Renal cortical epithelial cell (primary cell): Measurements from ENCODE around the gene HCFC1. TPM values are rescaled to one million over a fixed set of nuclear protein-coding genes. Genes with fewer than 3 reads are reported as not detected.

Experiments
- DNase-seq: peaks from one replicate; pipeline ENCODE4 v3.0.0-alpha.2; 2011; ENCODE audit warnings: low read depth
- total RNA-seq: library from RNA; depleted of rRNA; stranded (reverse); fragments of >200 nt; gene quantifications from 2 replicates; pipeline ENCODE4 v1.2.3, GENCODE V29; 2014

The HCFC1 gene
- total RNA-seq, 1 donor from 2014 or later = 34.7 TPM

DNA sequence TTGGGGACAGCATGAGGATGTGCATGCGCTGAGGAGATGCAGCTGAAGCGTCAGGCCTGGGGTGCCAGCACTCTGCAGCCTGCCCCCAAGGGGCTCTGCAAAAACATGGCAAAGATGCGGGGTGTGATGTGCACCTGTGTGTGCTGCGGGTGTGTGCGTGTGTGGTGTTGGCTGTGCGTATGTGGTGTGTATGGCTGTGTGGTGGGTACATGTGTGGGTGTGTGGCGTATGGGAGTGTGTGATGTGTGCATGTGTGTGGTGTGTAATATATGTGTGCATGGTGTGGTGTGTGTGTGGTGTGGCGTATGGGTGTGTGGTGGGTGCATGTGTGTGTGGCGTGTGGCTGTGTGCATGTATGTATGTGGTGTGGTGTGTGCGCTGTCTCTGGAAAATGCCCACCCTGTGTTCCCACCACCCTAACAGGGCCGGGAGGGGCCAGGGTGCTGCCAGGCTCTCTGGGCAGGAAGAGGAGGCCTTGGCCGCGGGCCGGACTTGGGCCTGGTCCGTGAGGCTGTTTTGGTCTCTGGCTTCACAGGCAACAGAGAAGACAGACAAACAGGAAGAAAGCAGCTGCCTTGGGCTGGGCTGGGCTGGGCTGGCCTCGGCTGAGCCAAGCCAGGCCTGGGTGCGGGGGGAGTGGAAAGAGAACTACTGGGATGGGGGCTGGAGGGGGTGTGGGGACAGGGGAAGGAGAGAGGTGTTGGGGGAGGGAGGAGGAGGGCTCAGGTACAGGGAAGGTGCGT is 68.2 kb downstream of the HCFC1 start:
- DNase-seq = no peak

DNA sequence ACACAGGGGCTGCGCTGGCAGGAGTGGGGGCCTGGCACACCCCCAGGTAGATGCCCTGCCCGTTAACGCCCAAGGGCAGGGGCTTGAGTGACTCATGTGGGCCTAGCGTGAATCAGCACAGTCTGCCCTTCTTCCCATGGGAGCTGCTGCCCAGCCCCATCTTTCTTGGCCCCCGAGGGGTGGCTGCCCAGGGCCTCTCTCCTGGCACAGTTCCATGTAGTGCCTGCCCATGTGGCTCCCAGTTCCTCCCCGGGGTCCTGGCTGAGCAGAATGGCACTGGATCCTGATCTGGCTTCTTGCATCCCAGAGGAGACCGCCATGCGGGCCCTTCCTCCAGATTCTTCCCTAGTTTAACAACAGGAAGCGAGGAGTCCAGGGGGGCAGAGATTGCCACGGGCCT is 69.2 kb downstream of the HCFC1 start:
- DNase-seq = no peak

DNA sequence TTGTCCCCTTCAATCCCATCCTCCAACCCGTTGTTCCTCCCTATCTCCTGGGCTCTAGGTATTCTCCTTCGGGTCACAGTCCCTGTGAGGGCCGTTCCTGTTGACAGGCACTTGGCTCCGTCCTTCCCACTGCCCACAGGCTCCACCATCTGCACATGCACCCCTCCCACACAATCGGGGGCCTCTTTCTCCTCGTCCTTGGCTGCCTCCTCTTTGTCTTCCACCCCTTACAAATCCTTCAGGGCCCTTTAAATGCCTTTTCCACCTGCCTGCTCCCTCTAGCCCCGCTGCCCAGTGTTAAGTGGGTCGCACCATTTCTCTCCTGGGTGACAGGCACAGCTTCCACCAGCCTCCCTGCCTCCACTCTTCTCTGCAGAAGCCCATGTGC is 69.9 kb downstream of the HCFC1 start:
- no peak for DNase-seq

DNA sequence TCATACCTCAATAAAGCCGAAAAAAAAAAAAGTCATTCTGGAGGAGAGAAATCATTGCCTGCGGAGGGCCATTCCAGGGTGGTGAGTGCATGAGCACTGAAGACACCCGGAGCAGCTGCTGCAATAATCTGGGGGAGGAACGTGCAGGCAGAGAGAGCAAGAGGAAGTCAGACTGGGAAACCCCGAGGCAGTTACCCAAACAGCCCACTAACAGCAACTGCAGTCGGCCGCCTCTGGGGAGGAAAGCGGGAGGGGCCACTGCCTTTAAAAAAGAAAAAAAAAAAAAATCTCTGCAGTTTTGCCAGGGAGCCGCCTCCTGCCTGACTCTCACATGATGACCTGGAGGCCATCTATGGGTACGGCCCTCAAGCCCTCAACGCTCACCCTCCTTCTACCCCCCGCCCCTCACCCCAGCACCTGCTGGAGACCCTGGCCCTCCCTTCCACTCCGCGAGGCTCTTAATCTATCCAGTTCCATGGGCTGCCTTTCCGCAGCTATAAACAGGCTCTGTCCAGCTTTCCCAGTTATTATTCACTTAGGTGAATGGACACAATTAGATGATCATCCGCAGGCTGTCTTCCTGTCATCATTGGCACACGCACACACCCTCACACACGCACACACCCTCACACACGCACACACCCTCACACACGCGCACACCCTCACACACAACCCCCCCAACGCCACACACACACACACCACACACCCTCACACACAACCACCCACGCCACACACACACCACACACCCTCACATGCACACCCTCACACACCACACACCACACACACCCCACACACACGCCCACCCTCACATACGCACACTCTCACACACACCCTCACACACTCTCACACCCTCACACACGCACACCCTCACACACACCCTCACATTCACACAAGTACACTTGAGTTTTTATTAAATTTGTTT is 70.5 kb downstream of the HCFC1 start:
- peak; percentile 80 for DNase-seq

DNA sequence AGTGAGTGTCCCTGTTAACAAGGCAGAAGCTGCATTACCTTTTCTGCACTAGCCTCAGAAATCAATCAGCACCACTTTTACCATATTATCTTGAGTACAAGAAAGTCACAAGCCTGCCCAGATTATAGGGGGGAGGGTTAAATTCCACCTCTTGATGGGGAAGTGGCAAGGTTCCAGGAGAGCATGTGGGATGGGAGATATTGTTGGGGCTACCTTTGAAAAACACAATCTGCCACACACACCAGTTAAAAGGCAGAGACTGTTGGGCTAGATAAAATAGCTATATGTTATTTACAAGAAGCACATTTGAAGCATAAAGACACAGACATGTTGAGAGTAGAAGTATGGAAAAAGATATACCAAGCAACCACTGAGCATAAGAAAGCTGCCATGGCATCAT is 73.7 kb downstream of the HCFC1 start:
- DNase-seq = no peak

Other genes starting within 250 kb of the HCFC1 start
- gene BCAP31, start 247.4 kb downstream of the HCFC1 start, total RNA-seq = 233 and 273 TPM in 2 replicates
- gene ABCD1, start 247.0 kb downstream of the HCFC1 start, total RNA-seq = 10.6 and 22.3 TPM in 2 replicates
- gene PLXNB3, start 207.6 kb downstream of the HCFC1 start, total RNA-seq = 2.6 and 10.3 TPM in 2 replicates
- gene SRPK3, start 190.8 kb downstream of the HCFC1 start, total RNA-seq = 0.17 and 0.25 TPM in 2 replicates
- 71.7 and 80.9 TPM in 2 replicates for gene IDH3G, start 177.4 kb downstream of the HCFC1 start, total RNA-seq
- gene SSR4, start 177.2 kb downstream of the HCFC1 start, total RNA-seq = 59.6 and 140 TPM in 2 replicates
- gene PDZD4, start 141.3 kb downstream of the HCFC1 start, total RNA-seq = under 0.01 and 0.30 TPM in 2 replicates
- 88.0 and 623 TPM in 2 replicates for gene L1CAM, start 85.6 kb downstream of the HCFC1 start, total RNA-seq
- gene AVPR2, start 67.1 kb downstream of the HCFC1 start, total RNA-seq = 0.70 and 1.0 TPM in 2 replicates
- gene ARHGAP4, start 45.6 kb downstream of the HCFC1 start, total RNA-seq = 11.8 and 19.3 TPM in 2 replicates
- gene NAA10, start 36.8 kb downstream of the HCFC1 start, total RNA-seq = 51.8 and 52.8 TPM in 2 replicates
- gene RENBP, start 27.2 kb downstream of the HCFC1 start, total RNA-seq = 1.9 and 3.6 TPM in 2 replicates
- gene TMEM187, start 936 bp upstream of the HCFC1 start, total RNA-seq = 5.4 and 8.3 TPM in 2 replicates
- gene IRAK1, start 48.1 kb upstream of the HCFC1 start, total RNA-seq = 78.7 and 79.4 TPM in 2 replicates
- gene MECP2, start 125.9 kb upstream of the HCFC1 start, total RNA-seq = 16.7 and 32.1 TPM in 2 replicates
- not detected in 2 replicates for gene OPN1LW, start 172.4 kb upstream of the HCFC1 start, total RNA-seq
- not detected in 2 replicates for gene OPN1MW, start 210.8 kb upstream of the HCFC1 start, total RNA-seq
- not detected in 2 replicates for gene OPN1MW2, start 247.9 kb upstream of the HCFC1 start, total RNA-seq